Measurements from ENCODE around the gene DGLUCY. TPM values are rescaled to one million over a fixed set of nuclear protein-coding genes. Genes with fewer than 3 reads are reported as not detected.
A peak's percentile ranks its signal among the peaks of the same experiment; 100 is the strongest.
"Not testable (repeated sequence)": the region's sequence is repeated elsewhere in the genome, so short reads cannot be mapped to it uniquely, and the experiment has no call there.

DGLUCY gene
- 28.4 TPM for polyA plus RNA-seq (ENCODE audit: insufficient read length)

- DNase-seq = peak; percentile 91
These were observed at the start of gene DGLUCY for GRCh38 chr14:91113829-91114078. TSS of gene DGLUCY (plus strand) at chr14:91114073. CDS start at chr14:91160295, 46,222 bp downstream.

- peak; percentile 65 for DNase-seq
These were observed 48.6 kb upstream of the DGLUCY start for GRCh38 chr14:91065266-91065665.

- no peak for DNase-seq
These were observed 46.7 kb upstream of the DGLUCY start for GRCh38 chr14:91067186-91067585.

GRCh38 chr14:91068642-91069041 lies 45.2 kb upstream of the DGLUCY start:
- no peak for DNase-seq

GRCh38 chr14:91070572-91070971 lies 43.3 kb upstream of the DGLUCY start:
- DNase-seq = no peak

GRCh38 chr14:91075553-91075952 lies 38.3 kb upstream of the DGLUCY start:
- no peak for DNase-seq

- DNase-seq = no peak
These were observed 35.7 kb upstream of the DGLUCY start for GRCh38 chr14:91078095-91078737.

- no peak for DNase-seq
These were observed 33.8 kb upstream of the DGLUCY start for GRCh38 chr14:91080071-91080470.

GRCh38 chr14:91082282-91082681 lies 31.6 kb upstream of the DGLUCY start:
- no peak for DNase-seq

GRCh38 chr14:91084516-91084915 lies 29.4 kb upstream of the DGLUCY start:
- no peak for DNase-seq

- not testable (repeated sequence) for DNase-seq
These were observed 26.4 kb upstream of the DGLUCY start for GRCh38 chr14:91087470-91087869.

GRCh38 chr14:91088585-91089235 lies 25.2 kb upstream of the DGLUCY start:
- no peak for DNase-seq

GRCh38 chr14:91089958-91090535 lies 23.8 kb upstream of the DGLUCY start:
- DNase-seq = no peak

GRCh38 chr14:91090743-91091142 lies 23.1 kb upstream of the DGLUCY start:
- no peak for DNase-seq

GRCh38 chr14:91092073-91092472 lies 21.8 kb upstream of the DGLUCY start:
- no peak for DNase-seq

GRCh38 chr14:91093743-91094472 lies 20.0 kb upstream of the DGLUCY start:
- not testable (repeated sequence) for DNase-seq

- no peak for DNase-seq
These were observed 19.1 kb upstream of the DGLUCY start for GRCh38 chr14:91094772-91095171.

- DNase-seq = no peak
These were observed 18.7 kb upstream of the DGLUCY start for GRCh38 chr14:91095178-91095577.

GRCh38 chr14:91097657-91098056 lies 16.2 kb upstream of the DGLUCY start:
- DNase-seq = not testable (repeated sequence)

- no peak for DNase-seq
These were observed 15.3 kb upstream of the DGLUCY start for GRCh38 chr14:91098591-91098990.

GRCh38 chr14:91100102-91100501 lies 13.8 kb upstream of the DGLUCY start:
- DNase-seq = no peak

GRCh38 chr14:91103116-91103515 lies 10.8 kb upstream of the DGLUCY start:
- no peak for DNase-seq

- DNase-seq = no peak
These were observed 4.8 kb upstream of the DGLUCY start for GRCh38 chr14:91108941-91109611.
